Measurements from ENCODE around the gene SMPD1. TPM values are rescaled to one million over a fixed set of nuclear protein-coding genes. Genes with fewer than 3 reads are reported as not detected.

SMPD1 gene
- total and polyA plus RNA-seq, 9 of the 15 experiments (the other 6 are each of a cell fraction or from before 2014, with no cell fraction given): 0.90 to 9.9 (median 5.2) TPM

DNA sequence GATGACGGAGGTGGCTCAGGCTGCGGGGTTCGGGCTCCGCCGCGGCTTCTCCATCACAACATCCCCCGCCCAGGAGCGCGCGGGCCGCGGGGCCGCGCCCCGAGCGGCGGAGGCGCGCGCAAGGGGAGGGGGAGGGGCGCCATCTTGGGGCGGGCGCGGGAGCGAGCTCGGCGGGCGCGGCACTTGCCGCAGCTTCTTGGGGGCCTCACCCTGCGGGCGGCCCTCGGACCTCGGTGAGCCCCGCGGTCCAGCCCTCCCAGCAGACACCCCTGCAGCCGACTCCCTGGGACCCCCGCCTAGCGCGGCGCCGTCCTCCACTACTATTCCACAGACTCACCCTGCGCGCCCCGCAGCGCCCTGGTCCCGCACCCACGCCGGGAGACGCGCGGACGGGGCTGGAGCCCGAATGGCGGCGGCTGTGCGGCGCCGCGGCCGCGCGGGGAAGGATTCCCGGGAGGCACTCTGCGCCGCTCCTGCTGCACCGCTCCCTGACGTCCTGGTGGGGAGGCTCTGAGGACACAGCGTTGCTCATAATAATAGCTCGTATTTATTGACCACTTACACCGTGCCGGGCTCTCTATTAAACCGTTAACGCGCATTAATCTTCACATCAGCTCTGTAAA lies 28.8 kb downstream of the SMPD1 start, which contains the start of gene APBB1 (continued):
- TF ChIP-seq, protein P1, sequence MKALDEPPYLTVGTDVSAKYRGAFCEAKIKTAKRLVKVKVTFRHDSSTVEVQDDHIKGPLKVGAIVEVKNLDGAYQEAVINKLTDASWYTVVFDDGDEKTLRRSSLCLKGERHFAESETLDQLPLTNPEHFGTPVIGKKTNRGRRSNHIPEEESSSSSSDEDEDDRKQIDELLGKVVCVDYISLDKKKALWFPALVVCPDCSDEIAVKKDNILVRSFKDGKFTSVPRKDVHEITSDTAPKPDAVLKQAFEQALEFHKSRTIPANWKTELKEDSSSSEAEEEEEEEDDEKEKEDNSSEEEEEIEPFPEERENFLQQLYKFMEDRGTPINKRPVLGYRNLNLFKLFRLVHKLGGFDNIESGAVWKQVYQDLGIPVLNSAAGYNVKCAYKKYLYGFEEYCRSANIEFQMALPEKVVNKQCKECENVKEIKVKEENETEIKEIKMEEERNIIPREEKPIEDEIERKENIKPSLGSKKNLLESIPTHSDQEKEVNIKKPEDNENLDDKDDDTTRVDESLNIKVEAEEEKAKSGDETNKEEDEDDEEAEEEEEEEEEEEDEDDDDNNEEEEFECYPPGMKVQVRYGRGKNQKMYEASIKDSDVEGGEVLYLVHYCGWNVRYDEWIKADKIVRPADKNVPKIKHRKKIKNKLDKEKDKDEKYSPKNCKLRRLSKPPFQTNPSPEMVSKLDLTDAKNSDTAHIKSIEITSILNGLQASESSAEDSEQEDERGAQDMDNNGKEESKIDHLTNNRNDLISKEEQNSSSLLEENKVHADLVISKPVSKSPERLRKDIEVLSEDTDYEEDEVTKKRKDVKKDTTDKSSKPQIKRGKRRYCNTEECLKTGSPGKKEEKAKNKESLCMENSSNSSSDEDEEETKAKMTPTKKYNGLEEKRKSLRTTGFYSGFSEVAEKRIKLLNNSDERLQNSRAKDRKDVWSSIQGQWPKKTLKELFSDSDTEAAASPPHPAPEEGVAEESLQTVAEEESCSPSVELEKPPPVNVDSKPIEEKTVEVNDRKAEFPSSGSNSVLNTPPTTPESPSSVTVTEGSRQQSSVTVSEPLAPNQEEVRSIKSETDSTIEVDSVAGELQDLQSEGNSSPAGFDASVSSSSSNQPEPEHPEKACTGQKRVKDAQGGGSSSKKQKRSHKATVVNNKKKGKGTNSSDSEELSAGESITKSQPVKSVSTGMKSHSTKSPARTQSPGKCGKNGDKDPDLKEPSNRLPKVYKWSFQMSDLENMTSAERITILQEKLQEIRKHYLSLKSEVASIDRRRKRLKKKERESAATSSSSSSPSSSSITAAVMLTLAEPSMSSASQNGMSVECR (CRISPR knock-in tag; IDR thresholded peaks at IDR 0.05): no peak
- TF ChIP-seq CTBP1 (IDR thresholded peaks at IDR 0.05; ENCODE audit: borderline replicate concordance) (peak; percentile 93), NRF1 (conservative IDR thresholded peaks at IDR 0.05 in 1 of 2, IDR thresholded peaks at IDR 0.05 in 1 of 2) (peak; percentile 74 to 77), KDM5B (IDR thresholded peaks at IDR 0.05; ENCODE audit: insufficient replicate concordance, low read depth, low read length) (peak; percentile 64), TCF7L2 (IDR thresholded peaks at IDR 0.05; ENCODE audit: low read depth, low read length) (no peak), ZNF586 (CRISPR knock-in tag; conservative IDR thresholded peaks at IDR 0.05) (no peak), ZNF561 (CRISPR knock-in tag; conservative IDR thresholded peaks at IDR 0.05) (no peak), CBX8 (IDR thresholded peaks at IDR 0.05; ENCODE audit: borderline replicate concordance, extremely low read depth, low read depth, low read length, poor library complexity, severe bottlenecking) (no peak), FOXP1 (CRISPR knock-in tag; IDR thresholded peaks at IDR 0.05) (no peak; the same call in 1 of the 2 replicates), TBL1XR1 (IDR thresholded peaks at IDR 0.05; ENCODE audit: low read length in 2 of 2) (no peak), MAZ (CRISPR knock-in tag; conservative IDR thresholded peaks at IDR 0.05 in 1 of 2, IDR thresholded peaks at IDR 0.05 in 1 of 2) (peak; percentile 54 to 85), POLR2A (conservative IDR thresholded peaks at IDR 0.05) (no peak; the same call in 1 of the 2 replicates), CHD2 (IDR thresholded peaks at IDR 0.05; ENCODE audit: low read depth, low read length) (0 out of 2 replicates have a peak, but pooled peaks have one; percentile 4), LCOR (CRISPR knock-in tag; IDR thresholded peaks at IDR 0.05) (no peak), ZKSCAN3 (CRISPR knock-in tag; IDR thresholded peaks at IDR 0.05) (no peak), ZNF217 (CRISPR knock-in tag; IDR thresholded peaks at IDR 0.05) (no peak), ZZZ3 (IDR thresholded peaks at IDR 0.05) (no peak)
- TF ChIP-seq, protein P2, sequence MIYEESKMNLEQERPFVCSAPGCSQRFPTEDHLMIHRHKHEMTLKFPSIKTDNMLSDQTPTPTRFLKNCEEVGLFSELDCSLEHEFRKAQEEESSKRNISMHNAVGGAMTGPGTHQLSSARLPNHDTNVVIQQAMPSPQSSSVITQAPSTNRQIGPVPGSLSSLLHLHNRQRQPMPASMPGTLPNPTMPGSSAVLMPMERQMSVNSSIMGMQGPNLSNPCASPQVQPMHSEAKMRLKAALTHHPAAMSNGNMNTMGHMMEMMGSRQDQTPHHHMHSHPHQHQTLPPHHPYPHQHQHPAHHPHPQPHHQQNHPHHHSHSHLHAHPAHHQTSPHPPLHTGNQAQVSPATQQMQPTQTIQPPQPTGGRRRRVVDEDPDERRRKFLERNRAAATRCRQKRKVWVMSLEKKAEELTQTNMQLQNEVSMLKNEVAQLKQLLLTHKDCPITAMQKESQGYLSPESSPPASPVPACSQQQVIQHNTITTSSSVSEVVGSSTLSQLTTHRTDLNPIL (CRISPR knock-in tag; IDR thresholded peaks at IDR 0.05): no peak
- TF ChIP-seq, protein P3, sequence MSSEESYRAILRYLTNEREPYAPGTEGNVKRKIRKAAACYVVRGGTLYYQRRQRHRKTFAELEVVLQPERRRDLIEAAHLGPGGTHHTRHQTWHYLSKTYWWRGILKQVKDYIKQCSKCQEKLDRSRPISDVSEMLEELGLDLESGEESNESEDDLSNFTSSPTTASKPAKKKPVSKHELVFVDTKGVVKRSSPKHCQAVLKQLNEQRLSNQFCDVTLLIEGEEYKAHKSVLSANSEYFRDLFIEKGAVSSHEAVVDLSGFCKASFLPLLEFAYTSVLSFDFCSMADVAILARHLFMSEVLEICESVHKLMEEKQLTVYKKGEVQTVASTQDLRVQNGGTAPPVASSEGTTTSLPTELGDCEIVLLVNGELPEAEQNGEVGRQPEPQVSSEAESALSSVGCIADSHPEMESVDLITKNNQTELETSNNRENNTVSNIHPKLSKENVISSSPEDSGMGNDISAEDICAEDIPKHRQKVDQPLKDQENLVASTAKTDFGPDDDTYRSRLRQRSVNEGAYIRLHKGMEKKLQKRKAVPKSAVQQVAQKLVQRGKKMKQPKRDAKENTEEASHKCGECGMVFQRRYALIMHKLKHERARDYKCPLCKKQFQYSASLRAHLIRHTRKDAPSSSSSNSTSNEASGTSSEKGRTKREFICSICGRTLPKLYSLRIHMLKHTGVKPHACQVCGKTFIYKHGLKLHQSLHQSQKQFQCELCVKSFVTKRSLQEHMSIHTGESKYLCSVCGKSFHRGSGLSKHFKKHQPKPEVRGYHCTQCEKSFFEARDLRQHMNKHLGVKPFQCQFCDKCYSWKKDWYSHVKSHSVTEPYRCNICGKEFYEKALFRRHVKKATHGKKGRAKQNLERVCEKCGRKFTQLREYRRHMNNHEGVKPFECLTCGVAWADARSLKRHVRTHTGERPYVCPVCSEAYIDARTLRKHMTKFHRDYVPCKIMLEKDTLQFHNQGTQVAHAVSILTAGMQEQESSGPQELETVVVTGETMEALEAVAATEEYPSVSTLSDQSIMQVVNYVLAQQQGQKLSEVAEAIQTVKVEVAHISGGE (CRISPR knock-in tag; IDR thresholded peaks at IDR 0.05): peak in 1 of 3 experiments; percentile 78; a peak in 2 of 6 replicates

All from K562 (cell line).